K562 (cell line): Measurements from ENCODE around the gene C8A.

Experiments
- BRCA1 ChIP-seq, 2 experiments: fragments of 450-650 bp in 1 of 2; sonication (generic) in 1 of 2; formaldehyde crosslinking in 1 of 2; IDR thresholded peaks; 2 replicates each; pipeline versions ENCODE4 v1.5.0 to v1.6.1; 2017 to 2020; ENCODE audit warnings: mild to moderate bottlenecking in 1 of 2, missing genetic modification reagents in 1 of 2
- FIP1L1 ChIP-seq: fragments of 200-400 bp; formaldehyde crosslinking; IDR thresholded peaks from 2 replicates; pipeline ENCODE4 v1.6.1; 2018; ENCODE audit warnings: mild to moderate bottlenecking, low read depth, low read length; ENCODE audit not compliant: poor library complexity, severe bottlenecking
- JUN ChIP-seq, 2 experiments: sonication (generic) in 1 of 2; formaldehyde crosslinking in 1 of 2; IDR thresholded peaks; 2 replicates each; pipeline versions ENCODE4 v1.6.1 to v1.8.0; 2012 to 2022; ENCODE audit warnings: borderline replicate concordance in 2 of 2, mild to moderate bottlenecking in 2 of 2, improper control_type of control experiment in 1 of 2, low read depth in 1 of 2, low read length in 1 of 2, missing genetic modification reagents in 1 of 2
- JUND ChIP-seq, 2 experiments: IDR thresholded peaks; 2 replicates in 1 of 2; 3 replicates in 1 of 2; pipeline ENCODE4 v1.6.1; 2011; ENCODE audit warnings: borderline replicate concordance in 2 of 2, low read depth in 2 of 2, low read length in 2 of 2, improper control_type of control experiment in 1 of 2, missing biosample characterization in 1 of 2, missing genetic modification characterization in 1 of 2, missing genetic modification reagents in 1 of 2
- MAFG ChIP-seq: fragments of 450-650 bp; conservative IDR thresholded peaks from 2 replicates; pipeline ENCODE4 v1.6.1; 2016; ENCODE audit warnings: missing genetic modification characterization, missing compliant biosample characterization
- MYNN ChIP-seq, 2 experiments: sonication (generic); formaldehyde crosslinking in 1 of 2; IDR thresholded peaks; 2 replicates each; pipeline versions ENCODE4 v1.5.0 to v1.6.1; 2016 to 2020; ENCODE audit warnings: antibody characterized with exemption in 1 of 2, missing genetic modification reagents in 1 of 2
- NFRKB ChIP-seq: fragments of 450-650 bp; IDR thresholded peaks from 2 replicates; pipeline ENCODE4 v1.6.1; 2016; ENCODE audit warnings: low read depth
- SIN3A ChIP-seq, 2 experiments: fragments of 150-350 bp in 1 of 2; IDR thresholded peaks; 2 replicates each; pipeline ENCODE4 v1.6.1; 2011 to 2016; ENCODE audit warnings: borderline replicate concordance in 2 of 2, low read depth in 2 of 2, low read length in 2 of 2, mild to moderate bottlenecking in 2 of 2, moderate library complexity in 2 of 2; ENCODE audit not compliant: control insufficient read depth in 1 of 2
- ZNF175 ChIP-seq: fragments of 200-800 bp; sonication (Bioruptor generic); IDR thresholded peaks from 2 replicates; pipeline ENCODE4 v1.6.1; 2016; ENCODE audit warnings: low read depth, mild to moderate bottlenecking, missing genetic modification characterization, missing compliant biosample characterization
- TF ChIP-seq, protein P1 (sequence below), 3 experiments: IDR thresholded peaks in 2 of 3; conservative IDR thresholded peaks in 1 of 3; 2 replicates each; pipeline ENCODE4 v1.5.1; 2011 to 2012; ENCODE audit warnings: low read length in 3 of 3, mild to moderate bottlenecking in 3 of 3, control low read depth in 2 of 3, improper control_type of control experiment in 1 of 3, inconsistent platforms in 1 of 3, low read depth in 1 of 3, mixed read lengths in 1 of 3, moderate library complexity in 1 of 3; ENCODE audit not compliant: insufficient read depth in 2 of 3
- TF ChIP-seq, protein P2 (sequence below): sonication (generic); formaldehyde crosslinking; IDR thresholded peaks from 2 replicates; pipeline ENCODE4 v1.8.1; 2022; ENCODE audit warnings: missing genetic modification reagents
- TF ChIP-seq, protein P3 (sequence below): fragments of 250-450 bp; sonication (Bioruptor Pico); IDR thresholded peaks from 2 replicates; pipeline ENCODE4 v1.4.0; 2020; ENCODE audit warnings: mild to moderate bottlenecking, moderate library complexity

DNA sequence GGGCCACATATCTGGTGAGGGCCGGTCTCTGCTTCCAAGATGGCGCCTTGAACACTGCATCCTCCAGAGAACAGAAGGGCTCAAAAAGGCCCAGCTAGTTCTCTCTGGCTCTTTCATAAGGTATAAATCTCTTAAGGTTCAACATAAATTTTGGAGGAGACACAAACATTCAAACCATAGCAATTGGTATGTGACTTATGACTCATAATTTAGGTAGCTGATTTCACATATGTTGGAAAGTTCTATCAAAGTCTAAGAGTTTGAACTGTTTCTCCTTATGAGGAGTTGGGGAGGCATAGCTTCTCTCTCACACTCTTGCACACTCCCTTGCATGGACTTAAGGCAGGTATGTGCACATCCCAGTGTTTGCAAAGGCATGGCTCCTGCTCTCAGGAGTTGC, 30.3 kb upstream of the C8A start:
- TF ChIP-seq, protein P1, sequence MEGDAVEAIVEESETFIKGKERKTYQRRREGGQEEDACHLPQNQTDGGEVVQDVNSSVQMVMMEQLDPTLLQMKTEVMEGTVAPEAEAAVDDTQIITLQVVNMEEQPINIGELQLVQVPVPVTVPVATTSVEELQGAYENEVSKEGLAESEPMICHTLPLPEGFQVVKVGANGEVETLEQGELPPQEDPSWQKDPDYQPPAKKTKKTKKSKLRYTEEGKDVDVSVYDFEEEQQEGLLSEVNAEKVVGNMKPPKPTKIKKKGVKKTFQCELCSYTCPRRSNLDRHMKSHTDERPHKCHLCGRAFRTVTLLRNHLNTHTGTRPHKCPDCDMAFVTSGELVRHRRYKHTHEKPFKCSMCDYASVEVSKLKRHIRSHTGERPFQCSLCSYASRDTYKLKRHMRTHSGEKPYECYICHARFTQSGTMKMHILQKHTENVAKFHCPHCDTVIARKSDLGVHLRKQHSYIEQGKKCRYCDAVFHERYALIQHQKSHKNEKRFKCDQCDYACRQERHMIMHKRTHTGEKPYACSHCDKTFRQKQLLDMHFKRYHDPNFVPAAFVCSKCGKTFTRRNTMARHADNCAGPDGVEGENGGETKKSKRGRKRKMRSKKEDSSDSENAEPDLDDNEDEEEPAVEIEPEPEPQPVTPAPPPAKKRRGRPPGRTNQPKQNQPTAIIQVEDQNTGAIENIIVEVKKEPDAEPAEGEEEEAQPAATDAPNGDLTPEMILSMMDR (IDR thresholded peaks at IDR 0.05 in 2 of 3, conservative IDR thresholded peaks at IDR 0.05 in 1 of 3; ENCODE audit: insufficient read depth in 2 of 3, low read depth in 1 of 3, low read length in 3 of 3): no peak
- TF ChIP-seq FIP1L1: no peak
- no peak for TF ChIP-seq NFRKB
- no peak for TF ChIP-seq BRCA1 (IDR thresholded peaks at IDR 0.05)
- no peak for TF ChIP-seq BRCA1 (CRISPR knock-in tag; IDR thresholded peaks at IDR 0.05)
- TF ChIP-seq, protein P2, sequence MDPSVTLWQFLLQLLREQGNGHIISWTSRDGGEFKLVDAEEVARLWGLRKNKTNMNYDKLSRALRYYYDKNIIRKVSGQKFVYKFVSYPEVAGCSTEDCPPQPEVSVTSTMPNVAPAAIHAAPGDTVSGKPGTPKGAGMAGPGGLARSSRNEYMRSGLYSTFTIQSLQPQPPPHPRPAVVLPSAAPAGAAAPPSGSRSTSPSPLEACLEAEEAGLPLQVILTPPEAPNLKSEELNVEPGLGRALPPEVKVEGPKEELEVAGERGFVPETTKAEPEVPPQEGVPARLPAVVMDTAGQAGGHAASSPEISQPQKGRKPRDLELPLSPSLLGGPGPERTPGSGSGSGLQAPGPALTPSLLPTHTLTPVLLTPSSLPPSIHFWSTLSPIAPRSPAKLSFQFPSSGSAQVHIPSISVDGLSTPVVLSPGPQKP (CRISPR knock-in tag): no peak
- no peak for TF ChIP-seq MAFG (tag)
- TF ChIP-seq ZNF175 (CRISPR knock-in tag): no peak
- TF ChIP-seq, protein P3, sequence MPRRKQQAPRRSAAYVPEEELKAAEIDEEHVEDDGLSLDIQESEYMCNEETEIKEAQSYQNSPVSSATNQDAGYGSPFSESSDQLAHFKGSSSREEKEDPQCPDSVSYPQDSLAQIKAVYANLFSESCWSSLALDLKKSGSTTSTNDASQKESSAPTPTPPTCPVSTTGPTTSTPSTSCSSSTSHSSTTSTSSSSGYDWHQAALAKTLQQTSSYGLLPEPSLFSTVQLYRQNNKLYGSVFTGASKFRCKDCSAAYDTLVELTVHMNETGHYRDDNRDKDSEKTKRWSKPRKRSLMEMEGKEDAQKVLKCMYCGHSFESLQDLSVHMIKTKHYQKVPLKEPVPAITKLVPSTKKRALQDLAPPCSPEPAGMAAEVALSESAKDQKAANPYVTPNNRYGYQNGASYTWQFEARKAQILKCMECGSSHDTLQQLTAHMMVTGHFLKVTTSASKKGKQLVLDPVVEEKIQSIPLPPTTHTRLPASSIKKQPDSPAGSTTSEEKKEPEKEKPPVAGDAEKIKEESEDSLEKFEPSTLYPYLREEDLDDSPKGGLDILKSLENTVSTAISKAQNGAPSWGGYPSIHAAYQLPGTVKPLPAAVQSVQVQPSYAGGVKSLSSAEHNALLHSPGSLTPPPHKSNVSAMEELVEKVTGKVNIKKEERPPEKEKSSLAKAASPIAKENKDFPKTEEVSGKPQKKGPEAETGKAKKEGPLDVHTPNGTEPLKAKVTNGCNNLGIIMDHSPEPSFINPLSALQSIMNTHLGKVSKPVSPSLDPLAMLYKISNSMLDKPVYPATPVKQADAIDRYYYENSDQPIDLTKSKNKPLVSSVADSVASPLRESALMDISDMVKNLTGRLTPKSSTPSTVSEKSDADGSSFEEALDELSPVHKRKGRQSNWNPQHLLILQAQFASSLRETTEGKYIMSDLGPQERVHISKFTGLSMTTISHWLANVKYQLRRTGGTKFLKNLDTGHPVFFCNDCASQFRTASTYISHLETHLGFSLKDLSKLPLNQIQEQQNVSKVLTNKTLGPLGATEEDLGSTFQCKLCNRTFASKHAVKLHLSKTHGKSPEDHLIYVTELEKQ (CRISPR knock-in tag): no peak
- no peak for TF ChIP-seq JUN (IDR thresholded peaks at IDR 0.05; ENCODE audit: borderline replicate concordance, low read depth, low read length)
- no peak for TF ChIP-seq JUN (CRISPR knock-in tag; IDR thresholded peaks at IDR 0.05; ENCODE audit: borderline replicate concordance)
- no peak for TF ChIP-seq JUND (IDR thresholded peaks at IDR 0.05; ENCODE audit: borderline replicate concordance, low read depth, low read length)
- no peak for TF ChIP-seq JUND (tag; IDR thresholded peaks at IDR 0.05; ENCODE audit: borderline replicate concordance, low read depth, low read length)
- no peak for TF ChIP-seq SIN3A (IDR thresholded peaks at IDR 0.05; ENCODE audit: borderline replicate concordance in 2 of 2, control insufficient read depth in 1 of 2, low read depth in 2 of 2, low read length in 2 of 2)
- no peak for TF ChIP-seq MYNN (IDR thresholded peaks at IDR 0.05)
- TF ChIP-seq MYNN (CRISPR knock-in tag; IDR thresholded peaks at IDR 0.05): no peak
